GM10248 (cell line): ENCODE results near the gene NDRG2.
A peak's percentile ranks its signal among the peaks of the same experiment; 100 is the strongest.

Source experiments
- CTCF ChIA-PET: fragments of 300-600 bp; sonication (Branson Sonifier 250); formaldehyde crosslinking; extraction: SDS; loops from one replicate; lab custom pipeline; 2021; ENCODE audit warnings: antibody characterized with exemption; lab: Yijun Ruan, JAX
- POLR2A ChIA-PET: fragments of 350-650 bp; sonication (Branson Sonifier 250); formaldehyde crosslinking; extraction: SDS; loops from one replicate; lab custom pipeline; 2020; ENCODE audit warnings: antibody characterized with exemption; lab: Yijun Ruan, JAX
- DNase-seq: peaks from one replicate; pipeline ENCODE4 v3.0.0; 2012; ENCODE audit errors: extremely low spot score
- CTCF ChIP-seq: IDR thresholded peaks from 2 replicates; pipeline ENCODE4 v1.5.1; 2012; ENCODE audit warnings: mild to moderate bottlenecking, low read depth; ENCODE audit errors: extremely low read depth, missing control alignments, control extremely low read depth

NDRG2 gene

GRCh38 chr14:21070610-21071224 lies 45.9 kb upstream of the NDRG2 start:
- ChIA-PET CTCF (interaction anchor here (1.0 to 6.6 kb wide), 19 partner anchors 8 to 438 kb away, joined by 3 to 80 read pairs (median 6); partner anchors contain the start of genes TMEM253 and ZNF219), POLR2A (interaction anchor here (1.2 kb wide), 1 partner anchor 31 kb away, joined by 4 read pairs; the partner anchor contains the start of gene TMEM253)
- peak; percentile 50 for DNase-seq
- no peak for TF ChIP-seq CTCF

- no peak for TF ChIP-seq CTCF
- ChIA-PET CTCF (interaction anchor here (1.0 to 6.6 kb wide), 16 partner anchors 12 to 438 kb away, joined by 3 to 80 read pairs (median 8); partner anchors contain the start of genes TMEM253 and ZNF219), POLR2A (interaction anchor here (1.2 kb wide), 1 partner anchor 31 kb away, joined by 4 read pairs; the partner anchor contains the start of gene TMEM253)
- DNase-seq = peak; percentile 48
Observed at GRCh38 chr14:21070083-21070609, 45.3 kb upstream of the NDRG2 start, which contains the start of gene ARHGEF40. TSS of gene ARHGEF40 (plus strand) at chr14:21070304. CDS start at chr14:21070397, 93 bp downstream.

DNA sequence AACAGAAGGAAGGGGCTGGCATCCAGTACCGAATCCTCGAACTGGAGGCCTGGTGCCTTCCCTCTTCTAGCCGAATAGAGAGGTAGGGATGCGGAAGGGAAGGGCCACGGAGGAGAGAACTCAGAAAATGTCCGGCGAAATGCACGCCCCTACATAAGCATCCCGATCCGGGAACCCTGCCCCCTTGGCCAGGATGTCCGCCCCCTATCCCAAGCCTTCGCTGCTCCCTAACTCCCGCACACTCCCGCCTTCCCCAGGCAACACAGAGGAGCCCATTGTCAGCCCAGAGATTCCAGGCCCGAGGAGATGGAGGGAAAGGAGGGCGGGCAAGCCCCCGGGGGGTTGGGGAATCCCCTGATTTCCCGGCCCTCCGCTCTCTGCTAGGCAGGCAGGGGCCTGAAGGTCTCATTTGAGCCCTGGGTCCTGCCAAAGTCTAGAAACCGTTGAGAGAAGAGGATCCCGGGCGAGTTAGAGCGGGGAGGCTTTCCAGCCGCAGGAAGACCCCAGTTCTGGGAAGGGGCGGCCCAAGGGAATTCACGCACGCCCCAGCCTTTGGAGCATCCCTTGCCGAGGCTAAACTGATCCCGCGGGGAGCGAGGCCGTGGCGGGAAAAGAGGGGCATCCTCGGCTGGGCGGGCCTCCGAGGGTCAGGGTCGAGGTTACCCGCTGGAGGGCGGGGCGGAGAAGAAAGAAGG lies 44.7 kb upstream of the NDRG2 start:
- DNase-seq = no peak
- ChIA-PET CTCF (interaction anchor here (1.4 to 6.6 kb wide), 17 partner anchors 11 to 99 kb away, joined by 3 to 130 read pairs (median 19); partner anchors contain the start of genes RNASE8, TMEM253 and ZNF219), POLR2A (no interaction called here)
- no peak for TF ChIP-seq CTCF

DNA sequence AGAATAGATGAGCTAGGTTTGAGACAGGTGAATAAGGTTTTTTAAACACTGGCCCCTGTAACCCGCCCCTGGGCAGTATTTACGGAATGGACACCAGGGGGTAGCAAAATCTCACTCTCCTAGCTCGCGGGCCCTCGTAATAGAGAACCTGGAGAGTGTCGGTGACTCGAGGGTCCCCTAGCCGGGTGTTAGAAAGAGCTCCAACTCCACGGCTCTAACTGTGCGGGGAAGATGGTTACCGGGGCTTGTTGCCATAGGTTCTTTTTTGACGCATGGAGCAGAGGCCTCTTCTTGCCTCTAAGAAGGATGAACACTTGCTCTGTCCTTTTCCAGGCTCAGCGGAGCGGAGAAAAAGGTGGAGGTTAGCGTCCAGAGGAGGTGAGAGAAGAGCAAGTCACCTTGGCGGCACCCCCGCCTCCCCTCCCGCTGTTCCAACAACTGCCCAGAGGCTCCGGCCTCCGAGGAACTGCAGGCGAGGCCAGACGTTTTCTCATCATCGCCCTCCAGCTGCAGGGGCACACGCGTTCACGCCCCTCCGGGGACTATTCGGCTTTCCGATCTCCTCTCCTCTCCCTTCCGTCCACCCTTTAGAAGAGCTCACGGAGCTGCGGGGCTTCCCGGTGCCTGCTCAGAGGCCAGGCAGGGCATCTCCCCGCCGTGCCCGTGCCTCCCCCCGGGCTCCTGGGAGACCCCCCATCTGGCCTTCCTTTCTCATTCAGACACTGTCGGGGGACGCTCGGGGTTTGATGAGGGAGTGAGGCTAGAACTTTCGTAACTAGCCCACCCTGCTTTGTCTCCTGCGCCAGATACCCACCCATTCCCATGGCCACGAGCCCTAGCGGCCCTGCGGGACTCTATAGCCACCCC lies 43.9 kb upstream of the NDRG2 start:
- peak; percentile 71 for TF ChIP-seq CTCF
- DNase-seq = peak; percentile 61
- POLR2A ChIA-PET = no interaction called here
- CTCF ChIA-PET = interaction anchor here (1.2 to 4.7 kb wide), 17 partner anchors 9 to 98 kb away, joined by 3 to 130 read pairs (median 10); partner anchors contain the start of genes RNASE8, TMEM253 and ZNF219

DNA sequence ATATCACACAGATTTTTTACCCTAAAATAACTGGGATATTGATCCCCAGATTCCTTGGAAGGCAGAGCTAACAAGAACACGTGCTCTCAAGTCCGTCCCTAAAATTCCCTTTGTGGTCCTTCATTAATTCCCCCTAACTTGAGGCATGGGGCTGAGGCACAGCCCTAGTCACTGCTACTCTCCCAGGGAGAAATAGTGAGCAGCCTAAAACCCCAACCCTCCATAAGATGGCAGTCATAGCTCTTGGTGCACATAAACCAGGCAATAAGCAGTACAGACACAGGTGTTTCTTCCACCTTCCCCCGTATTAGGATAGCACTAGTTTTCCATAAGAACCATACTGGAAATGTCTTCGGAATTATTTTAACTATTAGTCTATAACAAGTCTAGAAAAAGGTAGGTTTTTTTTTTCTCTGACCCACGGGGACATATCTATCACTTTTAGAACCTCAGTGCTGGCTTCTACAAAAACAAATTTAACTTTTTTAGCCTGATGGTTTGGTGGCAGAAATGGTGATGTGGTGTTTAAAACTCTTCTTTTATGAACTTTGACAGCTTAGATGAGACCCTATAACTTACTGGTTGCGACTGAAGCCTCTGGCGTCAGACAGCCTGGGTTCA lies 42.1 kb upstream of the NDRG2 start:
- CTCF ChIA-PET = interaction anchor here (1.0 to 4.7 kb wide), 14 partner anchors 11 to 72 kb away, joined by 3 to 130 read pairs (median 6); partner anchors contain the start of genes TMEM253 and ZNF219
- TF ChIP-seq CTCF = peak; percentile 28
- POLR2A ChIA-PET = interaction anchor here (0.5 kb wide), 1 partner anchor 724 kb away, joined by 7 read pairs; no protein-coding TSS in a partner anchor
- no peak for DNase-seq
